ENCODE results near the gene CYBB.

DNA sequence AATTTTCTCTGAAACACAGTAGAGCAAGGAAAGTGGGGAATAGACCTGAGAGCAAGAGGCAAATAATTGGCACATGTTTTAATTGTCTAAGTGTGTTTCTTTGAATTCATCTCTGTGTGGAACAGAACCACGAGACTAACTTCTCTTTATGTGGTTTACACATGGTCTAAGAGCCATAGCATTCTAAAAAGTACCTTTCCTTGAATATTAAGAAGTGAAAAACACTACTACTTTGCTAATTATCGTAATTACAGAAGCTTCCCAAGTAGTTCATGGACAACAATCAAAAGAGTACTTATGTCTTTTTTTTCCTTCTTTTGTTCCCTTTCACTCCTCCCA, 2.9 kb upstream of the CYBB start:
- TF ChIP-seq, protein P1, sequence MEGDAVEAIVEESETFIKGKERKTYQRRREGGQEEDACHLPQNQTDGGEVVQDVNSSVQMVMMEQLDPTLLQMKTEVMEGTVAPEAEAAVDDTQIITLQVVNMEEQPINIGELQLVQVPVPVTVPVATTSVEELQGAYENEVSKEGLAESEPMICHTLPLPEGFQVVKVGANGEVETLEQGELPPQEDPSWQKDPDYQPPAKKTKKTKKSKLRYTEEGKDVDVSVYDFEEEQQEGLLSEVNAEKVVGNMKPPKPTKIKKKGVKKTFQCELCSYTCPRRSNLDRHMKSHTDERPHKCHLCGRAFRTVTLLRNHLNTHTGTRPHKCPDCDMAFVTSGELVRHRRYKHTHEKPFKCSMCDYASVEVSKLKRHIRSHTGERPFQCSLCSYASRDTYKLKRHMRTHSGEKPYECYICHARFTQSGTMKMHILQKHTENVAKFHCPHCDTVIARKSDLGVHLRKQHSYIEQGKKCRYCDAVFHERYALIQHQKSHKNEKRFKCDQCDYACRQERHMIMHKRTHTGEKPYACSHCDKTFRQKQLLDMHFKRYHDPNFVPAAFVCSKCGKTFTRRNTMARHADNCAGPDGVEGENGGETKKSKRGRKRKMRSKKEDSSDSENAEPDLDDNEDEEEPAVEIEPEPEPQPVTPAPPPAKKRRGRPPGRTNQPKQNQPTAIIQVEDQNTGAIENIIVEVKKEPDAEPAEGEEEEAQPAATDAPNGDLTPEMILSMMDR (IDR thresholded peaks at IDR 0.05) = no peak
- TF ChIP-seq ZFX (IDR thresholded peaks at IDR 0.05; ENCODE audit: borderline replicate concordance) = no peak
